ENCODE measurements around the gene KCNMA1.

GRCh38 chr10:77021966-77022490 is 615.6 kb downstream of the KCNMA1 start:
- no peak for TF ChIP-seq YY1 (IDR thresholded peaks at IDR 0.05; ENCODE audit: insufficient read depth, insufficient read length)
- no peak for TF ChIP-seq ZNF274 (IDR thresholded peaks at IDR 0.05; ENCODE audit: low read depth, low read length)
- TF ChIP-seq SUZ12 (IDR thresholded peaks at IDR 0.05; ENCODE audit: extremely low read depth, insufficient read depth, insufficient read length) = no peak

Measured in NT2/D1 (cell line).